Muscle of arm (tissue), 12 donors: ENCODE data around the gene C6orf52. TPM values are rescaled to one million over a fixed set of nuclear protein-coding genes. Genes with fewer than 3 reads are reported as not detected.

Experiments used
- DNase-seq: peaks from one replicate; pipeline ENCODE4 v3.0.0-alpha.2; 2013
- polyA plus RNA-seq, 12 donors: library from polyadenylated mRNA; unstranded; fragments of 120-200 nt; gene quantifications; one replicate each; pipeline ENCODE4 v1.2.1, GENCODE V29; 2013; ENCODE audit not compliant: insufficient read length in 12 of 12

Gene C6orf52
- polyA plus RNA-seq, 12 donors: 1.0 to 4.4 (median 1.7) TPM; not detected in 2

DNA sequence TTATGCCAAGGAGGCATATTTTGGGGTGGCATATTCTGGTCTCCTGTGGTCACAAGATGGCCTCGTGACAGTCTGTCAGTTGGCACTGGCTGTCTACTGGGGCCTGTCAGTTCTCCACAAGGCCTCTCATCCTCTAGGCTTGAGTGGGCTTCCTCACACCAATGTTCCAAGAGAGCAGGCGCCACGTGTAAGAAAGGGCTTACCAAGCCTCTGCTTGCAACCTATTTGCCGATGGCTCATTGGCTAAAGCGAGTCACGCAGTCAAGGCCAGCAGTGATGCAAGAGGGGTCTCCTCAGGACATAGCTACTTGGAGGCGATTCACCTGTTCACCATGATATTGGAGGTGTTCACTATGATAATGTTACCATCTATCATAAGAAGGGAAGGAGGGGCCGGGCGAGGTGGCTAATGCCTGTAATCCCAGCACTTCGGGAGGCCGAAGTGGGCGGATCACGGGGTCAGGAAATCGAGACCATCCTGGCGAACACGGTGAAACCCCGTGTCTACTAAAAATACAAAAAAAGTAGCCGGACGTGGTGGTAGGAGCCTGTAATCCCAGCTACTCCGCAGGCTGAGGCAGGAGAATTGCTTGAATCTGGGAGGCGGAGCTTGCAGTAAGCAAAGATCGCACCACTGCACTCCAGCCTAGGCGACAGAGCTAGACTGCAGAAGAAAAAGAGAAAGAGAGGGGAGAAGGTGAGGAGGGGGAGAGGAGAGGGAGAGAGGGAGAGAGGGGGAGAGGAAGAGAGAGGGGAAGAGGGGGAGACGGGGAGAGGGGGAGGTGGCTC lies 35.3 kb downstream of the C6orf52 start:
- DNase-seq: no peak

GRCh38 chr6:10655508-10656055 lies 38.8 kb downstream of the C6orf52 start:
- no peak for DNase-seq

GRCh38 chr6:10644225-10644624 lies 50.2 kb downstream of the C6orf52 start:
- DNase-seq: no peak

DNA sequence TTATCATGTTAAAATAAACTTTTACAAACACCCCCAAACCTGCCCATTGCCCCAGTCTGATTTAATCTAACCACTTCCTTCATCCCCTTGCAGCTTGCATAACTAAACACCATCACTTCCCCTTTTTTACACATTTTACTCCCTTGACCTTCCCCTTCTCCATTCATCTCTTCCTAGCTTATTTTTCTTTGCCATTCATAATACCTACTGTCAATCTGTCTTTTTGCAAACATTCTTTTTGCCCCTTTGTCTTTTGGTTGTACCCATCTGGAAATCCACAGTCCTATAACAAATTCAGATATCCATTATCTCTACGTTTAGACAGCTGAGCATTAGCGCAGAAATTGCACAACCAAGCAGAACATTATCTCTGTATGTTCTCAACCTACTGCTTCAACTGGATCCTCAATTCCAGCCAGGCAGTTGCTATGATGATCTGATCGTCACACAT lies 51.2 kb downstream of the C6orf52 start:
- no peak for DNase-seq

GRCh38 chr6:10641528-10641927 lies 52.9 kb downstream of the C6orf52 start:
- no peak for DNase-seq

GRCh38 chr6:10640412-10640811 lies 54.0 kb downstream of the C6orf52 start:
- no peak for DNase-seq

DNA sequence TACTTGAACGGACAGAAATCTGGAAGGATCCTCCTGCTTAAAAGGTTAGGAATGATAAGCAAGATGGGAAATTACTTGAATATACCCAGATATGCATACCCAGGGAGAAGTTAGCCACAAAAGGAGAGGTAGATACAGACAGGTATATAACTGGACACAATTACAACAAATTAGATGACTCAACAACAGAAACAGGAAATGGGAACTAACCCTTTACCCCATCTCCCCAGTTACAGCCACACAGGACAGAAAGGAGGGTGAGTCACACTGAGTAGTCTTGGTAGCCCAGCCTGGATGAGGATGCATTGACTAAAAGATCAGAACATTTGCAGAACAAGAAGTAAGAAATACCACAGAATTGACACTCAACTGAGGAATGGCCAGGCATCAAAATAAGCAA lies 61.2 kb downstream of the C6orf52 start:
- DNase-seq: no peak

DNA sequence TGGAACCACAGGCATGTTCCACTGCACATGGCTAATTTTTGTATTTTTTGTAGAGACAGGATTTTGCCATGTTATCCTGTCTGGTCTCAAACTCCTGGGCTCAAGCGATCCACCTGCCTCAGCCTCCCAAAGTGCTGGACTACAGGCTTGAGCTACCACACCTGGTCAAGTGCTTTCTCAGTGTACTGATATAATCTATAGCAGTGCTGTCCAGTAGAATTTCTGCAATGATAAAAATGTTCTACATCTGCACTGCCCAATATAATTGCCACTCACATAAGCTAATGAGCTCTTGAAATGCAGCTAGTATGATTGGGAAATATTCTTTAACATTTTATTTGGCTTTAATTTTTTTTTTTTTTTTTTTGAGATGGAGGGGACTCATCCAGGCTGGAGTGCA lies 64.2 kb downstream of the C6orf52 start:
- no peak for DNase-seq

GRCh38 chr6:10627800-10628199 lies 66.6 kb downstream of the C6orf52 start:
- no peak for DNase-seq

- DNase-seq: no peak
Observed at GRCh38 chr6:10626154-10626741, 68.2 kb downstream of the C6orf52 start.

- no peak for DNase-seq
Observed at GRCh38 chr6:10624836-10625235, 69.6 kb downstream of the C6orf52 start.

DNA sequence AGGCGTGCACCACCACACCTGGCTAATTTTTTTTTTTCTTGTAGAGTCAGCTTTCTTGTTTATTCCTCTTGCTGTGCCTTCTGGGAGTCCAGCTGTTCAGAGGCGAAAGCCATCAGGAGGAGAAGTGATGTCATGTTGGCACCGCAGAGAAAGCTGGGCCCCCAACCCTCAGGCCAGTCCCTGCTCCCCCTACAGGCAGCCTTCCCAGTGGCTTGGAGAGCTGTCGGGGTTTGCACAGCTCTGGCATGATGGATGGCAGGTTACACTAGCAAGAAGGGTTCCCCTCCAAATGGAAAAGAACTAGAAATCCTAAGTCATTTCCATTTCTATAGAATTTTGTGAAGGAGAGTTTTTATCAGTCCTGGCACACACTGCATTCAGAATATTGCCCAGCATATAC lies 72.6 kb downstream of the C6orf52 start:
- DNase-seq: no peak

Other genes starting within 250 kb of the C6orf52 start
- 10 to 100 TPM in 1 of 12 donors, 1 to 10 TPM in 10, not detected in 1; 2.4 to 10.2 (median 3.6) TPM for gene GCNT2, start 173.3 kb downstream of the C6orf52 start, polyA plus RNA-seq
- 10 to 100 TPM in 11 of 12 donors, not detected in 1; 13.8 to 23.6 (median 18.3) TPM for gene PAK1IP1, start 356 bp upstream of the C6orf52 start, polyA plus RNA-seq
- gene TMEM14C, start 28.5 kb upstream of the C6orf52 start, polyA plus RNA-seq: 100 to 1,000 TPM in 8 of 12 donors, 10 to 100 TPM in 3, not detected in 1; 67.8 to 131 (median 110) TPM
- gene TMEM14B, start 53.2 kb upstream of the C6orf52 start, polyA plus RNA-seq: 100 to 1,000 TPM in 1 of 12 donors, 10 to 100 TPM in 10, not detected in 1; 59.4 to 112 (median 76.1) TPM
- 1 to 10 TPM in 1 of 12 donors, under 1 TPM in 9, not detected in 2; 0.12 to 1.1 (median 0.48) TPM for gene MAK, start 143.9 kb upstream of the C6orf52 start, polyA plus RNA-seq
- gene GCM2, start 187.4 kb upstream of the C6orf52 start, polyA plus RNA-seq: under 1 TPM in 2 of 12 donors, not detected in 10; 0.09 TPM
- 1 to 10 TPM in 8 of 12 donors, under 1 TPM in 2, not detected in 2; 0.73 to 6.7 (median 2.0) TPM for gene SYCP2L, start 192.4 kb upstream of the C6orf52 start, polyA plus RNA-seq